Activated CD8-positive, alpha-beta memory T cell treated with anti-CD3 and anti-CD28 coated beads for 48 hours (primary cell): ENCODE measurements around the gene LRRC66.

Experiments used
- DNase-seq, 3 experiments: peaks; one replicate each; pipeline ENCODE4 v3.0.0-alpha.2; 2020; ENCODE audit warnings: low read depth in 2 of 3, low spot score in 2 of 3

Gene LRRC66

DNA sequence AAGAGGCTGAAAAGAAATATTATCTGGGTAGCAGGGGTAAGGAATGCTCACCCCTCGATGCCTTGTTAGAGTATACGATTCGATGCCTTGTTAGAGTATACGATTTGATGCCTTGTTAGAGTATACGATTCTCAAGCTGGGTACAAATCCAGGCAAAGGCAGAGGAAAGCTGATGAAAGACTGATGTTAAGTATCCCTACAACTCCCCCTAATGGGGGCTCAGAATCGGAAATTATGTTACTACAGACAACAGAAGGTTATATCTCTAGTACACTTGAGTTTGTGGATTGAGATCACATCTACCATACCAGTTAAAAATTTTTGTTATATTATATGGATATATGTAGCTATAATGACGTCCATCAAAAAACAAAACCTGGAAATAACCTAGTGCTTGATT is 4.8 kb downstream of the LRRC66 start:
- no peak for DNase-seq

DNA sequence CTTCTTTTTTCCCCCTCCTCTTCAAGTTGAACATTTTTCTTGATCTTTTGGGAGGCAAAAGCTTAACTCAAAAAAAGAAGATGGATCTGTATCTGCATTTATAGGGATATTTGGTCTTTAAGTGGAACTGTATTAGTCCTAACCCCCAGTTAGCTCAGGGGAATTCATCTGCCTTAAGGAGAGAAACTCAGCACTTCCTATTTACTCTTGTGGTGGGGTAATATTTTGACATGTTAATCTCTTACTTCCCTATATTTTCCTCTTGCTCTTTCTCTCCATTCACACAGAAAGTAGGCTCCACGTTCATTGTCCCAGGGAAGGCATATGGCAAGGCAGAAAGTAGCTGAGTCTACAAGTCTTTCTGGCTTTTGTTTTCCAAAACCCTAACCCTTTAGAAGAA is 5.3 kb downstream of the LRRC66 start:
- DNase-seq: no peak

DNA sequence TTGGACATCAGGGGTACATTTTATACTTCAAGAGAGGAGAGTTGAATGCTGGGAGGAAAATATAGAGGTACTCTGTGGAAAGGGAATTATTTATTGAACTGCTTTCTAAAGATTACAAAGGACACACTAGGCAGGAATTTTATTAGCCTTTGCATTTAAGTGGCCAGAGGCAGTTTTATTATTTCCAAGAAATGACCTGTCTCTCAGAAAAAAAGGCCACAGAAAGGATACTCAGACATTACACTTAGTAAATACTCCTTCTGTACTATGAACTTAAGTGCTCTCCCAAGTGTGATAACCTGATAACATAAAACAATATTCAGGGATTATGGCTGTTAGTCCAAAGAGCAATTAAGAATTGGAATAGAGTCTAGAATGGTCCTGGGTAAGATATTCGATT is 7.5 kb downstream of the LRRC66 start:
- DNase-seq: no peak

DNA sequence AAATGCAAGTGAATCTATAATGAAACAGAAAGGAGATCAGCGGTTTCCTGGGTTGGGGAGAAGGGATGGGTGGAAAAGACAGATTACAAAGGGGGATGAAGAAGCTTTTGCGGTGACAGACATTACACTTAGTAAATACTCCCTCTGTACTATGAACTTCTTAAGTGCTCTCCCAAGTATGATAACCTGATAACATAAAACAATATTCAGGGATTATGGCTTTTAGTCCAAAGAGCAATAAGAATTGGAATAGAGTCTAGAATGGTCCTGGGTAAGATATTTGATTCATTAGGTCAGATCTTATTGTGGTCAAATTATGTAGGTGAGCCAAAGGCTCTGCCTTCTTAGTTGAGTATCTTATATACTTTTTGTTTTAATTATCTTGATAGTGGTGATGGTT is 9.2 kb downstream of the LRRC66 start:
- DNase-seq: no peak

DNA sequence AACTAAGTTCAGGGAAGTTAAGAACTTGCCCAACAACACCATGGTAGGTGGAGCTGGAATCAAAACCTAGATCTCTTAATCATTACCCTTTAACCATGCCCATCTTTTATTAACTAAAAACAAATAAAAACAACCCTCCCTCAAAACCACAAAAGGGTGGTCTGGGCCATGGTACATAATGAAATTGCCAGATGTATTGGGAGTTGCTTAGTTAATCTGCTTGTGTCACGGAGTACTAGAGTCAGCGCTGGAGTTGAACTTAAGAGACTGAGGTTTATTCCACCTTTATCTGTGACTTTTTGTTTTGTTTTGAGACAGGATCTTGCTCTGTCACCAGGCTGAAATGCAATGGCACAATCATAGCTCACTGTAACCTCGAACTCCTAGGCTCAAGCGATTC is 13.3 kb downstream of the LRRC66 start:
- no peak for DNase-seq

DNA sequence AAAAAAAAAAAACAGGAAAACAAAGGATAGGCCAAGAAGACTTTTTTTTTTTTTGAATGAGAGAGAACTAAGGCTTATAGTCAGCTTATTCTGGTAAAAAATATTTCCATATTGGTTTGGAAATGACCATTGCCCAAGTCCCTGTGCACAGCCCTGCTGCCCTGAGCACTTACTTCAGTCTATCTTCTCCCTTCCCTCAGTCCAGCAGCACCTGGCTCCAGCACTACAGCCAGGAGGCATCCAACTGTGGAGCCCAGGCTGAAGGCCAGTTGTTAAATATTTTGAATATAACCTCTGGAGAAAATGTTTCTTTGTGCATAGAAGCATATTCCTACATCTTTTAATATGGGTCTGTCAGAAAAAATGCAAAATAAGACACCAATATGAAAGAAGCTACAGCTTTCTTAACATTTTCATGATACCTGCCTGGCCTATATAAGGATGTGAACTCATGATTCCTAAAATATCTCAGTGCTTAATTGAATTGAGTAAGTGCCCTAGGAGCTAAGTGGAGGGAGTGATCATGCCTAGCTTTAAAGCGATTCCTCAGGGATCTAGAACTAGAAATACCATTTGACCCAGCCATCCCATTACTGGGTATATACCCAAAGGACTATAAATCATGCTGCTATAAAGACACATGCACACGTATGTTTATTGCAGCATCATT is 14.4 kb downstream of the LRRC66 start:
- DNase-seq: no peak

DNA sequence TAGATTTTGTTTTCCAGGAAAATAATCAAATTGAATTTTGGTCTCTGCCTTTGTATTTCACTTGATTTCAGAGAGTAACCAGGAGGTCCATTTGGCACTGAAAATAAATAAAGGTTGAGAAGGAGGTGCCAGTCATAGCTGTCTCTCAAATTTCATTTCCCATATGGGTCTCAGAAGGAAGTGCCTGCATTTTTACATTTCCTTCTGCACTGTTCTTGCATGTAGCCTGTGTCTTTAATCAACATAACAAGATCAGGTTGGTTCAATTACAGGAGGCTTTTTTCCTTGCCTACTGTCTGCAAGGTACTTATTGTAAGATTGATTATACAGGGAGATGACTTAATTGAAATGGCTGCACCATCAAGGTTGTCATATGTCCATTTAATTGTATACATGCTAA is 15.7 kb downstream of the LRRC66 start:
- no peak for DNase-seq

DNA sequence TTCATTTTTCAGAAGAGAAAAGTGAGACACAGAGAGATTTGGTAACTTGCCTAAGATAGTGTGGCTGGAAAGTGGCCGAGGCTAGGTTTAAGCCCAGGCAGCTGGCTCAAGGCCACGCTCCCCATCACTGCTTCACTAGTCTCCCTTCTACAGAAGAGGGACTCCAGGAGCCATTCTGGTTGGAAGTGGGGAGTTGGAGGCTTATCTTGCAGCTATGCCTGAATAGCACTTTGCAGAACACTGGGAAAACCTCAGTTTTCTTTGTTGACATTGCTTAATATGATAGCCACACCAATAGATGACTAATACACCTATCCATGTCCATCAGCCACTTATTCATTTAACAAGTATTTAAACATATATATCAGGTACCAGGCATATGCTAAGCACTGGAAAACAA is 18.5 kb downstream of the LRRC66 start:
- DNase-seq: no peak

DNA sequence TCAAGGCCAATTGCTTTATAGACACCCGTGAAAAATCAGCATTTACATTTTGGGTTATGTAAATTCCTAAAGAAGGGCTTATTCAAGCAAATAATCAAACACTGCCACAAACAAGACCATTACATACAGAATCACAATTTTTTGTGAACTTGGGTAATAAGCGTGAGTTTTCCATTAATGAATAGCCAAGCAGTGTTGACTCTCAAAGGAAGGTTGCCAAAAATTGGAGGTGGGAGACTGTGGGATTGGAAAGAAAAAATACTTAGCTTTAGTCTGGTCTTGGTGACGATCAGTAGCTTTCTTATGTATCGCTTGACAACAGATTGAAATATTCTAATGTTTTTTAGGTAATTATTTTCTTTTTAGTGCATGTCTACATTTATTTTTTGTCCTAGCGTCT is 20.9 kb downstream of the LRRC66 start:
- no peak for DNase-seq

DNA sequence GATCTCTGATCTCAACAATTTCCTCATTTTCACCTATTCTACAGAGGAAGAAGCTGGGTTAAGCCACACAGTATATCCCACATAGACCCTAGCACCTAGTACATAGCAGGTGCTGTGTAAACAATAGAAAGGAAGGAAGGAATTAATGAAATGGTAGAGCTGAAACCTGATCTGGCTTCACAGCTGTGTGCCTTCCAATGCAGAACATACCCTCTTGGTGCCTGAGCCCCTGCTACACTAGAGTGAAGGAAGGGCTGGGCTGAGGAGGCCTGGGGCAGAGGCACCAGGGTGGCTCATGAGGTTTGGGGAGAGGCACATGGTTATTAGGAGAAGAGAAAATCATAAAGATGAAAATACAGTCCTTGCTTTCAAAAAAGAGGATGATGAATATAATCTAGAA is 21.3 kb downstream of the LRRC66 start:
- no peak for DNase-seq

DNA sequence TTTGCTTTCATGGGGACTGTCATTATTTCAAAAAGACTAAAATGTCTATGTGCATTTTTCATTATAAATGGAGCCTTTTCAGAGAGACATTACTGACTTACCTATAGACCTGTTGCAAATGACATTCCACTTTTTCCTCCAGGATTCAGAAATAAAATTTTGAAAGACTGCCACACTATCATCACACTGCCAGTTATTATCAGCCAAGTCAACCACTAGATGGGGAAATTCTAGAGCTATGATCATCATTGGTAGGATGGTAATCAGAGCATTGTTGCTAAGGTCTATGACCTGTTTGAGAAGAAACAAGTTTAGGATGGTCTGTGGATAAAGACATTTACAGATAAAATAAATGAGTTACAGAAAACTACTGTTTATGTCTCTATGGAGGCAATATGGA is 22.5 kb downstream of the LRRC66 start:
- DNase-seq: no peak

DNA sequence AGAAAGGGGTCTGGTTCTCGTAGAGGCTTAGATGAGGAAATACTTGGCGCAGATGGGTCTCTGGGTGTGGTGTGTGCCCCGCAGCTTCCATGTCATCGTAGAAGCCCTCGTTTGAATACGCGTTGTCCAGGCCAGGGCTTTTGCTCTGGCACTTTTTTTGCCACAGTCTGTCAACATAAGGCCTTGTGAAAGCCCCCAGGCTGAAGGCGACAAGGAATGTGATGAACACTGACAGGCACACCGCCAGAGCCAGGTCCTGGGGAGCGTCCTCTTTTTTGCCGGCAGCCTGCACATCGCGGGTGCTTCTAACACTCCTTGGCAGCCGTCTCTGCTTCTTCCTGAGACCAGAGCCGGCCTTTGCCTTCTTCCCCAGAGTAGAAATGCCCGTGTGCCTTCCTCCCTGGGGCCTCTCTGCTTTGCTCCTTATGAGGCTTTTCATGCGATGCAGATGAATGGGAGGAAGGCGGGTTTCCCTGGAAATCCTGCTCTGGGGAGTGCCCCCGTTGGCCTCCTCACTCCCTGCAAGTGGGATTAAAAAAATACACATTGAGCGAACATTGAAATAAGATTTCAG is 24.4 kb downstream of the LRRC66 start:
- no peak for DNase-seq

DNA sequence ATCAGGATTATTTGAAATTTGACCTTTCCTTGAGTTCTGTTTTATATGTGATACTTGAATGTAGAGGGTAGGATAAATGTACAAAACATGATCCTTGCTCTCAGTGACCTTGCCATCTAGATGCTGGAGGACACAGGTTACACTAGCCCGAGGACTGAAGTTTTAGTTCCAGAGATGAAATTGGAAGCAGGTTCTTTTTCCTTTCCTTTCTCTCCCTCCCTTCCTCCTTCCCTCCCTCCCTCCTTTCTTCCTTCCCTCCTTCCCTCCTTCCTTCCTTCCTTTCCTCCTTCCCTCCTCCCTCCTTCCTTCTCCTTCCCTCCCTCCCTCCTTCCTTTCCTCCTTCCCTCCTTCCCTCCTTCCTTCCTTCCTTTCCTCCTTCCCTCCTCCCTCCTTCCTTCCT is 54.3 kb downstream of the LRRC66 start:
- DNase-seq: no peak

DNA sequence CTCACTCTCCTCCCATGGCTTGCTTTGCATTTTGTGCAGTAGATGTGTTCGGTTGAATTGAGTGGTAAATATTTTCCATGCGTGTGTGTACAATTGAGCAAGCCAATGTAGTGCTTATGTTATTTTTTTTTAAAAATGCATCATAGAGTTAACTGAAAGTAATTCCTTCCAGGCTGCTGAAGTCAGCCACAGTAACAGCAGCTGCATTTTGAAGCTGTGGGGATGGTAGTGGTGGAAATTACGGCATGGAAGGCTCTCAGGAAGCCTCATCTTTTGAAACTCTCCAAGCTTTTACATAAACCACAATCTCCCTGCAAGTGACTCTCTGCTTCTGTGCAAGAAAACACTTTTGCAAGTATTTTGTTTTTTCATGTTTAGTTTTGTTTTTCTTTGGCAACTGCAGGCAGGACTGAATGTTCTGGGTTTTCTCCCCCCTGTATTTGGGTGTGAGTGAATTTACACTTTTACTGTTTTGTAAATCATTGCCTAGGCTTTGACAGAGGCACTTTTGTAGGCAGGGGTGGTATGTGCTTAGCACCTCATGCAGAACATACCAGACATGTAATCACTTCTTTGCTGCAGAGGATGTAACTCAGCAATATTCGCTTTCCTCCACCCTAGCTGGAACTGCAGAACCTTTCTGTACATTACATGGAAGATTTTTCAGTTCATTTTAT is 56.2 kb downstream of the LRRC66 start:
- DNase-seq: no peak

DNA sequence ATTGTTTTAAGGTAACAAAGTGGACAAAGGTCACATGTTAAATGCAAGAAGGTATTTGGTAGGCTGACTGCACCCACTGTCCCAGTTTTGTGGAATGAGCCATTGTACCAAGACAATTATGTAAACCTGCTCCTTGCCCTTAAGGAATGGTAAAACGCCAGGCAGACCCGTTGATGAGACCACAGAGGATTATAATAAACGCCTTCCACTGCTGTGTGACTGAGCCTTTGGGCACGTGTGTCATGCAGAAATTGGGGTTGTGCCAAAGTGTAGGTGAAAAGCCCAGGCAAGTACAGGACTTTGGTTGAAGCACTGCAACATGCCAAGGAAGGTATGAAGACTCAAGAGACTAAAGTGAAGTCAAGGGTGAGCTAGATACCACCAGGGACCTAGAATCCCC is 59.7 kb downstream of the LRRC66 start:
- DNase-seq: no peak

DNA sequence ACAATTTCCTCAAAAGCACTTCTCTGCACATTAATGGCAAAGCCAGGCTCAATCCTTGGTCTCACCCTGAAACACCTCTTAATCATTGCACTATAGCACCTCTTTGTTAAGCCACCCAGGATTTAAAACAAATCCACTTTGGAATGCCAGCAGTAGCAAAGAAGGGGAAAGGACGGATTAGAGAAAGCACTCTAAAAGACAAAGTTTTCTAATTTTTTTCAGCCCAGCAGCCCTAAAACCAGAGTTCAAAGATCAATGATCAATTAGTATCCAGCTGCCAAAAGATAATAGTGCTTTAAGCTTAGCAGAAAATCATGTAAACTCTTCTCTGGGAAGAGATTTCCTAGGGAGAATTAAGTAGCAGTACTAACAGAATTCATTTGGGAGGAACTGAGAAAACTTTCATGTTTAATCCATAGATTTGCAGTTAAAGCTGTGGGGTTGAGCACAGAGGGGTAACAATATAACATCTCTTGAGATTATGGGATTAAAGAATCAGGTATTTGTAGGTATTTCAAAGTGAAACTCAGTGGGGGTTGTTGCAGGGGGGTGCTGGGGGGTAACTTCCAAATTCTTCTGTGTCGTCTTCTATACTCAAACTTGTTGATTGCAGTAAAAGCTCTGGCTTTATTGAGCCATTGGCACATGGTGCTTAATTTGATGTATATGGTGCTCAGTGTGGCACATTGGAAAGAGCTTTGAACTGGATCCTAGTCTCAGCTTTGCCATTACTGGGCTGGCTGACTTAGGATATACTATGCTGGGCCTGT is 61.8 kb downstream of the LRRC66 start:
- DNase-seq: no peak
